ENCODE measurements around the gene PDLIM4.

DNA sequence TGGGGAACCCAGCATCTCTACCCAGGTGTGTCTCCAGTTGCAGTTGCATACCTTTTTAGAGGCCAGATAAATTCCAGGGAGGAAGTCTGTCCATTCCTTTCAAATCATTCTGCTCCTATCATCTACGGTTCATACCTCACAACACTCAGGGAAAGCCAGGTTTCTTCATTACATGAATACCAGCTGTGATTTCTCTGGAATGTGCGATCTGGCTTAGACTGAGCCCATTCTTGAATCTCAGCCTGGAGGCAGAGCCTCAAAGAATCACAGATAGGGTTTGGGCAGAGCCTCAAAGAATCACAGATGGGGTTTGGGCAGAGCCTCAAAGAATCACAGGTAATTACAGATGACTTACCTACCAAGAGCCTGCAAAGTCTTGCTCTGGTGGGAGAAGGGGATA lies 37.0 kb upstream of the PDLIM4 start:
- TF ChIP-seq, protein P1, sequence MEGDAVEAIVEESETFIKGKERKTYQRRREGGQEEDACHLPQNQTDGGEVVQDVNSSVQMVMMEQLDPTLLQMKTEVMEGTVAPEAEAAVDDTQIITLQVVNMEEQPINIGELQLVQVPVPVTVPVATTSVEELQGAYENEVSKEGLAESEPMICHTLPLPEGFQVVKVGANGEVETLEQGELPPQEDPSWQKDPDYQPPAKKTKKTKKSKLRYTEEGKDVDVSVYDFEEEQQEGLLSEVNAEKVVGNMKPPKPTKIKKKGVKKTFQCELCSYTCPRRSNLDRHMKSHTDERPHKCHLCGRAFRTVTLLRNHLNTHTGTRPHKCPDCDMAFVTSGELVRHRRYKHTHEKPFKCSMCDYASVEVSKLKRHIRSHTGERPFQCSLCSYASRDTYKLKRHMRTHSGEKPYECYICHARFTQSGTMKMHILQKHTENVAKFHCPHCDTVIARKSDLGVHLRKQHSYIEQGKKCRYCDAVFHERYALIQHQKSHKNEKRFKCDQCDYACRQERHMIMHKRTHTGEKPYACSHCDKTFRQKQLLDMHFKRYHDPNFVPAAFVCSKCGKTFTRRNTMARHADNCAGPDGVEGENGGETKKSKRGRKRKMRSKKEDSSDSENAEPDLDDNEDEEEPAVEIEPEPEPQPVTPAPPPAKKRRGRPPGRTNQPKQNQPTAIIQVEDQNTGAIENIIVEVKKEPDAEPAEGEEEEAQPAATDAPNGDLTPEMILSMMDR (IDR thresholded peaks at IDR 0.05): no peak
- TF ChIP-seq POLR2A (IDR thresholded peaks at IDR 0.05): no peak

All from Peyer's patch (tissue), 4 donors.